GM20431 (cell line): ENCODE measurements around the gene ZNF277.

Source experiments
- in situ Hi-C: fragments of 300-500 bp; cut with MseI, MboI; formaldehyde crosslinking; loops from one replicate; pipeline ENCODE4 v1.15.0; 2020; ENCODE audit warnings: low sequenced_read_pairs; ENCODE audit not compliant: unreplicated experiment

Gene ZNF277

GRCh38 chr7:112183266-112183665, 23.2 kb upstream of the ZNF277 start:
- in situ Hi-C loops: no loop called here

GRCh38 chr7:112184455-112184854, 22.0 kb upstream of the ZNF277 start:
- in situ Hi-C loops: no loop called here

GRCh38 chr7:112185005-112185834, 21.3 kb upstream of the ZNF277 start:
- in situ Hi-C loops: no loop called here

GRCh38 chr7:112186300-112186699, 20.2 kb upstream of the ZNF277 start:
- in situ Hi-C loops: no loop called here

- in situ Hi-C loops: no loop called here
These were observed 18.2 kb upstream of the ZNF277 start for GRCh38 chr7:112188257-112188656.

GRCh38 chr7:112189691-112190090, 16.8 kb upstream of the ZNF277 start:
- in situ Hi-C loops: no loop called here

GRCh38 chr7:112190120-112190519, 16.4 kb upstream of the ZNF277 start:
- in situ Hi-C loops: no loop called here

GRCh38 chr7:112192236-112193154, 14.0 kb upstream of the ZNF277 start:
- in situ Hi-C loops: no loop called here

GRCh38 chr7:112193915-112194502, 12.5 kb upstream of the ZNF277 start:
- in situ Hi-C loops: no loop called here

- in situ Hi-C loops: no loop called here
These were observed 10.8 kb upstream of the ZNF277 start for GRCh38 chr7:112195717-112196116.

- in situ Hi-C loops: no loop called here
These were observed 9.2 kb upstream of the ZNF277 start for GRCh38 chr7:112197322-112197721.

GRCh38 chr7:112199035-112199655, 7.3 kb upstream of the ZNF277 start:
- in situ Hi-C loops: no loop called here

- in situ Hi-C loops: no loop called here
These were observed 6.8 kb upstream of the ZNF277 start for GRCh38 chr7:112199672-112200071.

- in situ Hi-C loops: no loop called here
These were observed 5.1 kb upstream of the ZNF277 start for GRCh38 chr7:112201411-112201810.

GRCh38 chr7:112201839-112202238, 4.7 kb upstream of the ZNF277 start:
- in situ Hi-C loops: no loop called here

- in situ Hi-C loops: no loop called here
These were observed 3.7 kb upstream of the ZNF277 start for GRCh38 chr7:112202816-112203215.

GRCh38 chr7:112203365-112203739, 3.1 kb upstream of the ZNF277 start:
- in situ Hi-C loops: no loop called here

GRCh38 chr7:112204499-112205342, 1.8 kb upstream of the ZNF277 start:
- in situ Hi-C loops: no loop called here
